MCF 10A (cell line): ENCODE data around the gene QSOX1. TPM values are rescaled to one million over a fixed set of nuclear protein-coding genes. Genes with fewer than 3 reads are reported as not detected.

ENCODE experiments used
- BruUV-seq: library from RNA; stranded (reverse); fragments of 400-500 nt; replicated peaks from 2 replicates; lab custom pipeline; 2021; lab: Mats Ljungman, UMichigan
- CTCF ChIA-PET: fragments of 300-600 bp; sonication (Branson Sonifier 250); formaldehyde crosslinking; extraction: SDS; loops from one replicate; lab custom pipeline; 2021; ENCODE audit warnings: antibody characterized with exemption, inconsistent platforms; lab: Yijun Ruan, JAX
- POLR2A ChIA-PET: fragments of 300-600, 350-650 bp; sonication (Branson Sonifier 250); formaldehyde crosslinking; extraction: SDS; loops from one replicate; lab custom pipeline; 2020; ENCODE audit warnings: antibody characterized with exemption, inconsistent platforms; lab: Yijun Ruan, JAX
- DNase-seq: peaks from one replicate; pipeline ENCODE4 v3.0.0-alpha.2; 2018; ENCODE audit not compliant: unreplicated experiment
- H3K27ac Mint-ChIP-seq: one replicate; pipeline ENCODE4 v1.8.0; 2022; ENCODE audit warnings: mild to moderate bottlenecking, low read depth, mixed read lengths; ENCODE audit not compliant: unreplicated experiment
- H3K27me3 Mint-ChIP-seq: one replicate; pipeline ENCODE4 v1.8.0; 2022; ENCODE audit warnings: mixed read lengths; ENCODE audit not compliant: insufficient read depth, unreplicated experiment
- H3K36me3 Mint-ChIP-seq: one replicate; pipeline ENCODE4 v1.8.0; 2022; ENCODE audit warnings: mild to moderate bottlenecking, moderate library complexity, mixed read lengths; ENCODE audit not compliant: insufficient read depth, unreplicated experiment
- H3K4me1 Mint-ChIP-seq: one replicate; pipeline ENCODE4 v1.8.0; 2022; ENCODE audit warnings: mixed read lengths; ENCODE audit not compliant: insufficient read depth, unreplicated experiment
- H3K4me3 Mint-ChIP-seq: one replicate; pipeline ENCODE4 v1.8.0; 2022; ENCODE audit warnings: mild to moderate bottlenecking, moderate library complexity, mixed read lengths; ENCODE audit not compliant: unreplicated experiment
- H3K9me3 Mint-ChIP-seq: one replicate; pipeline ENCODE4 v1.8.0; 2022; ENCODE audit warnings: mixed read lengths; ENCODE audit not compliant: unreplicated experiment
- intact Hi-C: fragments of 100-400 bp; cut with micrococcal nuclease; formaldehyde crosslinking; loops from 2 replicates; pipeline ENCODE4 v1.14.1; 2022
- total RNA-seq: library from RNA; stranded (reverse); gene quantifications from 2 replicates; pipeline ENCODE4 v1.2.3, GENCODE V29; 2022
- TF ChIP-seq, protein P1 (sequence below): fragments of 200-600 bp; IDR thresholded peaks from one replicate; pipeline ENCODE4 v1.8.0; 2022; ENCODE audit warnings: antibody characterized with exemption, mild to moderate bottlenecking; ENCODE audit not compliant: unreplicated experiment

Gene QSOX1
- total RNA-seq, 1 experiment from 2014 or later, result 309 TPM

DNA sequence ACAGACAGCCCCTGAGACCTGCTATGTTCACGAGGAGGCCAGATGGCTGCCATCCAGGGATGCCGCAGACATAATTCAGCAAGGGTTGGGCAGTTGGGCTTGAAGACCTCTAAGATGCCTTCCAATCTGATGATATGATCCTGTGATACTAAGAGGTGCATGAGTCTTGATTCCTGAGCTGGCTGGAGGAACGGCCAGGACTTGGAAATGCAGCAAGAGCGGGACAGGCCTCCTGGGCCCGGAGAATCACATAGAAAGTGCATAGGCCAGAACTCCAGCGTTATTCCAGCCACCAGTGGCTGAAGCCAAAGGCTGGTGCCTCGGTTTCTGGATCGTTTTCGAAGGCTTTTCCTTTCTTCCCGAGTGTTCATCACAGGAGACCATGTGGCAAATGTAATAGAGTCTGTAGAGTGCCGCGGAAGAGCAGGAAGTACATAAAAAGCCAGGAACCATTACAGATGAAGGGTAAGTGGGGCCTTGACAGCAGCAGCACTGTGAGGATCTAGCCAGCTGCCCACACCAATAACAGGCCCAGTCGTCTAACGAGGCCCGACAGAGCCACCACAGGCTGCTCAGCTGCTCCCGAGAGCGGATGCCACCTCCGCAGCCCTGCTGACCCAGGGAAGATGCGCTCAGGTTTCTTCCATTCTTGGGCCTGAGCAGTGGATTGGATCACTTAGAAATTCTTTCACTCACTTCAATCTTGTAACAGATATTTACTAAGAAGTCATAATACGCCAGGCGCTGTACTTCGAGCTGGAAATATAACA lies 61.4 kb downstream of the QSOX1 start:
- Mint-ChIP-seq H3K9me3 (no peaks in the 10 kb centered on the region), H3K4me1 (no peaks in the 10 kb centered on the region), H3K27ac (no peak overlapping the region), H3K36me3 (no peaks in the 10 kb centered on the region), H3K4me3 (no peak overlapping the region), H3K27me3 (no peaks in the 10 kb centered on the region)
- TF ChIP-seq, protein P1, sequence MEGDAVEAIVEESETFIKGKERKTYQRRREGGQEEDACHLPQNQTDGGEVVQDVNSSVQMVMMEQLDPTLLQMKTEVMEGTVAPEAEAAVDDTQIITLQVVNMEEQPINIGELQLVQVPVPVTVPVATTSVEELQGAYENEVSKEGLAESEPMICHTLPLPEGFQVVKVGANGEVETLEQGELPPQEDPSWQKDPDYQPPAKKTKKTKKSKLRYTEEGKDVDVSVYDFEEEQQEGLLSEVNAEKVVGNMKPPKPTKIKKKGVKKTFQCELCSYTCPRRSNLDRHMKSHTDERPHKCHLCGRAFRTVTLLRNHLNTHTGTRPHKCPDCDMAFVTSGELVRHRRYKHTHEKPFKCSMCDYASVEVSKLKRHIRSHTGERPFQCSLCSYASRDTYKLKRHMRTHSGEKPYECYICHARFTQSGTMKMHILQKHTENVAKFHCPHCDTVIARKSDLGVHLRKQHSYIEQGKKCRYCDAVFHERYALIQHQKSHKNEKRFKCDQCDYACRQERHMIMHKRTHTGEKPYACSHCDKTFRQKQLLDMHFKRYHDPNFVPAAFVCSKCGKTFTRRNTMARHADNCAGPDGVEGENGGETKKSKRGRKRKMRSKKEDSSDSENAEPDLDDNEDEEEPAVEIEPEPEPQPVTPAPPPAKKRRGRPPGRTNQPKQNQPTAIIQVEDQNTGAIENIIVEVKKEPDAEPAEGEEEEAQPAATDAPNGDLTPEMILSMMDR, result no peak
- DNase-seq, result no peak
- intact Hi-C loops, result no loop called here
- ChIA-PET CTCF (interaction anchor here (0.7 to 1.9 kb wide), 2 partner anchors 14 to 37 kb away, joined by 3 to 6 read pairs; partner anchors contain the start of gene LHX4), POLR2A (no interaction called here)
- no TSS peak for BruUV-seq

DNA sequence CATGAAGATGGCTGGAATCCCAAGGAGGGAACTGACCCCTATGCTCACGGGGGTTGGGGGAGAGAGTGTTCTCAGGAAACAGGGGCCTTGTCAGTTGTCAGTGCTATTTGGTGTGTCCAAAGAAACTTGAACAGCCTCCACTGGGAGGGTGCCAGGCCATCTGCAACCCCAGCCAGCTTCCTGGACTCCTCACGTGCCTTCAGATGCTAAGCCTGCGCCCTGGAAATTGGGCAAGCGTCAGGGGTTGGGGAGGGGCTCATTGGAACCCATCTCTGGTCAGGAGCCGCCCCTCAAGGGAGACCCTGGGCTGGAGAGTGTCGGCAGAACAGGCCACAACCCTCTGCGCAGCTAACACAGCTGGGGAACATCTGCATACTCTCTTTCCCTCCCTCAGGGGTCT lies 62.3 kb downstream of the QSOX1 start:
- ChIA-PET CTCF (interaction anchor here (0.9 to 1.9 kb wide), 3 partner anchors 9 to 38 kb away, joined by 3 to 6 read pairs (median 5); no protein-coding TSS in a partner anchor), POLR2A (interaction anchor here (0.6 kb wide), 2 partner anchors 37 to 192 kb away, joined by 4 read pairs; no protein-coding TSS in a partner anchor)
- Mint-ChIP-seq H3K27me3 (peaks cover 2% of the 10 kb centered on the region), H3K9me3 (no peaks in the 10 kb centered on the region), H3K4me1 (no peaks in the 10 kb centered on the region), H3K27ac (no peak overlapping the region), H3K36me3 (no peaks in the 10 kb centered on the region), H3K4me3 (no peak overlapping the region)
- BruUV-seq, result no TSS peak
- no peak for DNase-seq
- intact Hi-C loops, result no loop called here
- TF ChIP-seq, protein P1, result no peak

DNA sequence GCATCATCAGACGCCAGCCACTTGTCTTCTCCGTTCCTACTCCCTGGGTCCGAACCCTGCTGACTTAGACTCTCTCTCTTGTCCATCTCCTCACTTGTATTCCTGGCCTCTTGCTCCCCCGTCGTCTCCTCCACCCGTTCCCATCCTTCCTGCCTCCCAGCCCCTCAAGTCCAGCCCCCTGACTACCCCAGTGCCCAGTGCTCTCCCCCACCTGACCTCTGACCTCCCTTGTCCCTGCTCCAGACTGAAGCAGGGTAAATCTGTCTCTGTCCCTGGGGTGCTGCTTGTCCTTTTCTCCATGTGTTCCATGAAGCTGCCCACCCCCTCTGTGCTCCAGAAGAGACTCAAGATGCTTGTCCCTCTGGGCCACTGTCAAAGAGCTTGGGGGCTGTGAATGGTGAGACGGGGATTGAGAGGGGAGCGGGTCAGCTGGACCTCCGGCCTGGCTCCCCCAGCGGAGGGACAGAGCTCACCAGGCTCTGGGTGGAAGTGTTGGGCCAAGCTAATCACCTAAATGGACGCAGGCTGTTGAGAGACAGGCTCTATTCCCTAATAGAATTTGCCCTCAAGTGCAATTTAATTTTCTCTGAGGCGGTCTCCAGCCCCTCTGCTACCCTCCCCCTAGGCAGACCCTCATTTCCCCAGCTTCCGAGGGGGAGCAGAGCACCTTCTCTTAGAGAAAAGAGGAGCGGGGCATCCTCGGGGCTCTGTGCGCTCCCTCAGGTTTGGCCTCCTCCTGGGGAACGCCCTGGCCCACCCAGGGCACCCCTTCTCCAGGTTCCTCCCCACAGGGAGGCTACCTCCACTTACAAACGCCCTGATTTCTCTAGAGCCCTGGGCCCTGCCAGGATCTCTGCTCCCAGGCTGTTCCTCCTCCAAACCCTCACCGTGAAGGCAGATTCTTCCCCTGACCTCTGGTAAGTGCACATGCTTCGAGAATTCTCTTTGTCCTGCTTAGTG lies 64.4 kb downstream of the QSOX1 start:
- TF ChIP-seq, protein P1, result no peak
- POLR2A ChIA-PET, result no interaction called here
- H3K36me3 Mint-ChIP-seq, result no peaks in the 10 kb centered on the region
- no peak overlapping the region for H3K27ac Mint-ChIP-seq
- H3K27me3 Mint-ChIP-seq, result peaks cover 20% of the 10 kb centered on the region
- no peaks in the 10 kb centered on the region for H3K4me1 Mint-ChIP-seq
- no TSS peak for BruUV-seq
- H3K4me3 Mint-ChIP-seq, result no peak overlapping the region
- CTCF ChIA-PET, result interaction anchor here (0.7 to 0.8 kb wide), 2 partner anchors 12 to 30 kb away, joined by 3 read pairs; no protein-coding TSS in a partner anchor
- intact Hi-C loops, result no loop called here
- DNase-seq, result no peak
- no peaks in the 10 kb centered on the region for H3K9me3 Mint-ChIP-seq
